ENCODE measurements around the gene KLHDC8B. TPM values are rescaled to one million over a fixed set of nuclear protein-coding genes. Genes with fewer than 3 reads are reported as not detected.

KLHDC8B gene
- total and polyA plus RNA-seq, 9 of the 15 experiments (the other 6 are each of a cell fraction or from before 2014, with no cell fraction given): 6.9 to 34.8 (median 25.2) TPM

GRCh38 chr3:49162751-49163419 is 8.5 kb upstream of the KLHDC8B start:
- H3K36me3 ChIP-seq (ENCODE audit: control insufficient read depth, insufficient read depth, low read length): peaks cover 32% of the 10 kb centered on the region; the same call in 2 of the 3 replicates
- intact Hi-C loops (cut with micrococcal nuclease) (loop anchor here (10.0 kb wide), 1 partner anchor 138 kb away; the partner anchor contains the start of genes IMPDH2 and NDUFAF3), in situ Hi-C loops (cut with MboI) (loop anchor here (25.0 kb wide), 1 partner anchor 274 kb away; the partner anchor contains the start of gene NICN1)
- ChIA-PET CTCF (ENCODE audit: low intra/inter-chr PET ratio) (no interaction called here), POLR2A (interaction anchor here (1.1 kb wide), 1 partner anchor 10 kb away, joined by 3 read pairs; no protein-coding TSS in a partner anchor)
- H3K9ac ChIP-seq (ENCODE audit: insufficient read depth in 1 of 2, low read depth in 2 of 2, low read length in 2 of 2): peak overlapping the region in 1 of 2 experiments; percentile 17; a peak in 1 of 4 replicates
- H2AFZ ChIP-seq (ENCODE audit: low read depth, low read length): no peak overlapping the region
- no peak for ATAC-seq
- FAIRE-seq: no peak
- H3K4me3 ChIP-seq: no peak overlapping the region
- no peaks in the 10 kb centered on the region for H3K27me3 ChIP-seq (ENCODE audit: control insufficient read depth in 2 of 2, insufficient read depth in 2 of 2, low read length in 2 of 2)
- H3K27ac ChIP-seq (ENCODE audit: extremely low read depth, low read depth, low read length): no peak overlapping the region
- DNase-seq (ENCODE audit: extremely low read depth in 1 of 4, low spot score in 3 of 4): no peak
- BruUV-seq (replicated peaks): no TSS peak
- 97% methylated on average over 17 of the region's 21 CpGs for WGBS (ENCODE audit: insufficient coverage, low coverage, missing lambda C conversion rate)
- H4K20me1 ChIP-seq (replicated peaks; ENCODE audit: control insufficient read depth, insufficient read depth, low read length): no peaks in the 10 kb centered on the region
- no peak overlapping the region for H3K4me2 ChIP-seq (ENCODE audit: insufficient read depth, low read length)
- peaks cover 5% of the 10 kb centered on the region; the same call in 1 of the 2 replicates for H3K9me3 ChIP-seq (replicated peaks; ENCODE audit: control insufficient read depth, insufficient read depth, low read depth, low read length)
- no peaks in the 10 kb centered on the region for H3K9me1 ChIP-seq (ENCODE audit: control insufficient read depth, insufficient read depth, low read length)
- peaks cover 7 to 22% of the 10 kb centered on the region in 2 experiments; a peak in 3 of 5 replicates for H3K4me1 ChIP-seq (replicated peaks in 1 of 2; ENCODE audit: control insufficient read depth in 2 of 2, insufficient read depth in 2 of 2, low read length in 2 of 2)
- peaks cover 26% of the 10 kb centered on the region for H3K79me2 ChIP-seq (ENCODE audit: control insufficient read depth, insufficient read depth, low read length)
- TF ChIP-seq ETS1 (conservative IDR thresholded peaks at IDR 0.05; ENCODE audit: control insufficient read depth, low read depth, low read length) (no peak), RBM34 (IDR thresholded peaks at IDR 0.05; ENCODE audit: borderline replicate concordance, insufficient read depth, low read length) (no peak), KAT2B (IDR thresholded peaks at IDR 0.05; ENCODE audit: low read depth, low read length) (no peak), SUPT5H (IDR thresholded peaks at IDR 0.05) (peak; percentile 31; the same call in 1 of the 2 replicates), BRF2 (IDR thresholded peaks at IDR 0.05; ENCODE audit: borderline replicate concordance, insufficient read depth, insufficient read length) (no peak), MYC (IDR thresholded peaks at IDR 0.05; ENCODE audit: low read depth, low read length) (no peak), MYC (CRISPR knock-in tag; IDR thresholded peaks at IDR 0.05; ENCODE audit: borderline replicate concordance, low read depth) (no peak), IFI16 (CRISPR knock-in tag; IDR thresholded peaks at IDR 0.05) (no peak), ZNF217 (CRISPR knock-in tag; IDR thresholded peaks at IDR 0.05) (no peak), NUFIP1 (IDR thresholded peaks at IDR 0.05; ENCODE audit: partially characterized antibody) (no peak), TRIM28 (IDR thresholded peaks at IDR 0.05) (no peak), CREM (IDR thresholded peaks at IDR 0.05; ENCODE audit: low read depth) (no peak), POLR2A (conservative IDR thresholded peaks at IDR 0.05) (0 out of 2 replicates have a peak, but pooled peaks have one; percentile 31), ZFP30 (CRISPR knock-in tag; IDR thresholded peaks at IDR 0.05; ENCODE audit: borderline replicate concordance) (no peak), CHD1 (IDR thresholded peaks at IDR 0.05; ENCODE audit: low read length) (no peak), RBFOX2 (IDR thresholded peaks at IDR 0.05; ENCODE audit: low read depth, low read length) (peak; percentile 28; the same call in 1 of the 2 replicates), RHOXF2B (CRISPR knock-in tag; conservative IDR thresholded peaks at IDR 0.05) (no peak), ZNF23 (CRISPR knock-in tag; IDR thresholded peaks at IDR 0.05) (no peak), ZBED1 (IDR thresholded peaks at IDR 0.05) (no peak), BDP1 (IDR thresholded peaks at IDR 0.05; ENCODE audit: insufficient read depth, insufficient read length) (no peak)
- TF ChIP-seq, protein P1, sequence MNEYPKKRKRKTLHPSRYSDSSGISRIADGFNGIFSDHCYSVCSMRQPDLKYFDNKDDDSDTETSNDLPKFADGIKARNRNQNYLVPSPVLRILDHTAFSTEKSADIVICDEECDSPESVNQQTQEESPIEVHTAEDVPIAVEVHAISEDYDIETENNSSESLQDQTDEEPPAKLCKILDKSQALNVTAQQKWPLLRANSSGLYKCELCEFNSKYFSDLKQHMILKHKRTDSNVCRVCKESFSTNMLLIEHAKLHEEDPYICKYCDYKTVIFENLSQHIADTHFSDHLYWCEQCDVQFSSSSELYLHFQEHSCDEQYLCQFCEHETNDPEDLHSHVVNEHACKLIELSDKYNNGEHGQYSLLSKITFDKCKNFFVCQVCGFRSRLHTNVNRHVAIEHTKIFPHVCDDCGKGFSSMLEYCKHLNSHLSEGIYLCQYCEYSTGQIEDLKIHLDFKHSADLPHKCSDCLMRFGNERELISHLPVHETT (CRISPR knock-in tag; conservative IDR thresholded peaks at IDR 0.05 in 1 of 2, IDR thresholded peaks at IDR 0.05 in 1 of 2): no peak

Data from K562 (cell line).